GM23248 (cell line): Measurements from ENCODE around the gene RBM15. TPM values are rescaled to one million over a fixed set of nuclear protein-coding genes. Genes with fewer than 3 reads are reported as not detected.

Experiments
- DNase-seq: peaks from one replicate; pipeline ENCODE4 v3.0.0-alpha.2; 2015
- H2AFZ ChIP-seq: fragments of 200-600 bp; sonication (generic); 2 replicates; pipeline ENCODE4 v1.6.1; 2016; ENCODE audit warnings: antibody characterized with exemption
- H3F3A ChIP-seq: fragments of 200-600 bp; sonication (generic); 2 replicates; pipeline ENCODE4 v1.6.1; 2016; ENCODE audit warnings: mild to moderate bottlenecking, antibody characterized with exemption, mixed run types; ENCODE audit not compliant: insufficient read depth
- H3K27ac ChIP-seq: fragments of 200-600 bp; sonication (generic); 2 replicates; pipeline ENCODE4 v1.5.1; 2016; ENCODE audit warnings: mild to moderate bottlenecking
- H3K27me3 ChIP-seq: fragments of 200-600 bp; sonication (generic); replicated peaks from 2 replicates; pipeline ENCODE4 v1.6.1; 2016; ENCODE audit warnings: mild to moderate bottlenecking; ENCODE audit not compliant: insufficient read depth
- H3K36me3 ChIP-seq: fragments of 200-600 bp; sonication (generic); 2 replicates; pipeline ENCODE4 v1.6.1; 2016; ENCODE audit warnings: low read depth, mild to moderate bottlenecking
- H3K4me1 ChIP-seq: fragments of 200-600 bp; sonication (generic); 2 replicates; pipeline ENCODE4 v1.6.1; 2016; ENCODE audit warnings: mild to moderate bottlenecking; ENCODE audit not compliant: insufficient read depth
- H3K4me2 ChIP-seq: fragments of 200-600 bp; sonication (generic); one replicate; pipeline ENCODE4 v1.6.1; 2016; ENCODE audit warnings: mild to moderate bottlenecking; ENCODE audit not compliant: unreplicated experiment
- H3K4me3 ChIP-seq: fragments of 200-600 bp; sonication (generic); 2 replicates; pipeline ENCODE4 v1.5.1; 2016; ENCODE audit warnings: mild to moderate bottlenecking
- H3K79me2 ChIP-seq: fragments of 200-600 bp; sonication (generic); 2 replicates; pipeline ENCODE4 v1.6.1; 2016; ENCODE audit warnings: mild to moderate bottlenecking; ENCODE audit not compliant: insufficient read depth
- H3K9ac ChIP-seq: fragments of 200-600 bp; sonication (generic); 2 replicates; pipeline ENCODE4 v1.6.1; 2016; ENCODE audit warnings: mild to moderate bottlenecking
- H3K9me2 ChIP-seq: fragments of 200-600 bp; sonication (generic); 2 replicates; pipeline ENCODE4 v1.6.1; 2016; ENCODE audit warnings: mixed run types, mild to moderate bottlenecking, moderate library complexity; ENCODE audit not compliant: insufficient read depth
- H3K9me3 ChIP-seq: fragments of 200-600 bp; sonication (generic); one replicate; pipeline ENCODE4 v1.6.1; 2017; ENCODE audit warnings: low read depth
- H4K20me1 ChIP-seq: fragments of 200-600 bp; sonication (generic); 2 replicates; pipeline ENCODE4 v1.6.0; 2016; ENCODE audit not compliant: insufficient read depth
- EZH2 ChIP-seq: fragments of 200-600 bp; sonication (generic); IDR thresholded peaks from 2 replicates; pipeline ENCODE4 v1.6.1; 2018; ENCODE audit warnings: antibody characterized with exemption, mild to moderate bottlenecking; ENCODE audit not compliant: insufficient read depth, poor library complexity, severe bottlenecking
- EZH2phosphoT487 ChIP-seq: fragments of 200-600 bp; sonication (generic); IDR thresholded peaks from 2 replicates; pipeline ENCODE4 v1.6.1; 2018; ENCODE audit warnings: antibody characterized with exemption, moderate library complexity, mild to moderate bottlenecking, low read depth; ENCODE audit not compliant: insufficient read depth
- WGBS, 2 experiments: methylation state at CpG; one replicate each; pipeline ENCODE4 v1.1.6; 2015 to 2017; ENCODE audit warnings: low lambda C conversion rate in 2 of 2, low coverage in 1 of 2; ENCODE audit errors: missing lambda C conversion rate in 2 of 2; 5-methylcytosine and 5-hydroxymethylcytosine counted together
- in situ Hi-C: fragments of 300-500 bp; cut with MboI; formaldehyde crosslinking; loops from 2 replicates; pipeline ENCODE4 v1.15.0; 2020
- polyA plus RNA-seq: library from polyadenylated mRNA; unstranded; fragments of >200 nt; fragmentation: Nextera tagmentation; extraction: Ambion mirVana; gene quantifications from 2 replicates; pipeline ENCODE4 v1.2.1, GENCODE V29; 2016
- total RNA-seq: library from RNA; depleted of rRNA; stranded (reverse); fragments of >200 nt; shearing (Covaris generic); gene quantifications from 2 replicates; pipeline ENCODE4 v1.2.3, GENCODE V29; 2014

The RBM15 gene
- total and polyA plus RNA-seq, 2 experiments from 2014 or later, result 6.4 to 22.5 TPM

DNA sequence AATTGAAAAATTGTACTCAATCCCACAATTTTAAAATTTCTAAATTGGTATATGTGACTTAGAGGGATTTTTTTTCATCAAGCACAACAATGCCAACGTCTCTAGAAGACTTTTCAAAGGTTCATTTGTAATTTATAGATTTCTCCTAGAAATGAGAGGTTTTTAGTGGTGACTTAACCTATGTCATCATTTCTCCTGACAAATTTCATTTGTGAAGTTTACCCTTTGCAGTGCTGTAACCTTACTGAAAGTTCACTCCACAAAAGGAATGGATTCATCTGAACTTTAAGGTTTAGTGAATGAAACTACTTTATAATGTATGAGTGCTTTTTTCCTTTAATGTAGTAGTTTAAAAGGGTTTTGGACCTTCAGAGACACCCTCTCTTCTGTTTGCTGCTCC lies 16.1 kb downstream of the RBM15 start:
- Histone ChIP-seq H3K36me3 (peaks cover 8% of the 10 kb centered on the region), H3K9ac (no peak overlapping the region)
- in situ Hi-C loops, result no loop called here

DNA sequence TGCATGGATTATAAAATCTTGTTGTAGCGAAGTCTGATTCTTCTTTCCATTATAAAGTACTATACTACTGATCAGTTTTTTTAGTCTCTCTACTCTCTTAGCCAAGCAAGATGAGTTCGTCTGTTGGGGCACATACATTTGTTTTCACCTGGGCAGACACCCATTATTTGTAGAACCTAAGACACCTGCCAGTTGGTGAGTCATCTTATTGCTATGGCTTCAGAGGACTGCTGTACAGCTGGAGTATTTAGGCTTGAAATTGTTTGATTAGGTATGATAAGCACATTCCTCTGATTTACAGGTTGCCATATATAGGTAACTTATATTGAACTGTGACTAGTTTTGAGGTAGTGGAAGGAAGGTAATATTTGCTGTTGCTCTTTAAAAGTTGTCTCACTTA lies 17.2 kb downstream of the RBM15 start:
- Histone ChIP-seq H3K27me3 (no peaks in the 10 kb centered on the region), H3K9me3 (no peaks in the 10 kb centered on the region), H3K4me1 (no peaks in the 10 kb centered on the region), H3K4me2 (no peak overlapping the region), H3K36me3 (peaks cover 8% of the 10 kb centered on the region), H4K20me1 (no peaks in the 10 kb centered on the region), H3K4me3 (no peak overlapping the region), H3F3A (no peaks in the 10 kb centered on the region; the same call in 1 of the 2 replicates), H2AFZ (no peak overlapping the region), H3K9ac (no peak overlapping the region), H3K9me2 (no peaks in the 10 kb centered on the region), H3K27ac (no peak overlapping the region), H3K79me2 (peaks cover 98% of the 10 kb centered on the region)
- 96% methylated on average over 2 of the region's 2 CpGs for WGBS, 2 experiments
- DNase-seq, result no peak
- in situ Hi-C loops, result no loop called here
- TF ChIP-seq EZH2 (no peak), EZH2phosphoT487 (no peak)

More for the DNA sequence above, 16.1 kb downstream of the RBM15 start:
- 49 to 52% methylated on average over 1 of the region's 1 CpG for WGBS, 2 experiments
- H4K20me1 ChIP-seq, result no peaks in the 10 kb centered on the region
- H3K9me3 ChIP-seq, result no peaks in the 10 kb centered on the region
- no peak overlapping the region for H3K27ac ChIP-seq
- no peaks in the 10 kb centered on the region for H3K9me2 ChIP-seq
- DNase-seq, result no peak
- no peaks in the 10 kb centered on the region for H3K4me1 ChIP-seq
- H3K4me2 ChIP-seq, result no peak overlapping the region
- H3K79me2 ChIP-seq, result peaks cover 100% of the 10 kb centered on the region
- H3K27me3 ChIP-seq, result no peaks in the 10 kb centered on the region
- TF ChIP-seq EZH2 (no peak), EZH2phosphoT487 (no peak)
- no peak overlapping the region for H2AFZ ChIP-seq
- H3F3A ChIP-seq, result no peaks in the 10 kb centered on the region
- no peak overlapping the region for H3K4me3 ChIP-seq

DNA sequence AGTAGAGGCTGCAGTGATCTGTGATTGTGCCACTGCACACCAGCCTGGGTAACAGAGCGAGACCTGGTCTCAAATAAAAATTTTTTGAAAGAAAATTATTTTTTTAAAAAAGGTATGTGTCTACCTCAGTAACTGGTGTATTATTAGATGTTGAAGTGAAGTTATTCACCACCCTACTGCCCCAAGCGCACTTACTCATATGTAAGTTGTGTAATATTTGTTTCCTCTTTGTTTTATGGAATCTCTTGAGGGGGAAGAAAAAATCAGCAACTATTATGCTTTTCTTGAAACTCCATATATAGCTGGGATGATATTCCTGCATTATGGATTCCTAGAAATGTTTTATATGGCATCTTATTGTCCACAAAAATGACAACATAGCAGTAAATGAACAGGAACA lies 21.3 kb downstream of the RBM15 start:
- H3K79me2 ChIP-seq, result peaks cover 88% of the 10 kb centered on the region
- peaks cover 16% of the 10 kb centered on the region for H3K36me3 ChIP-seq
- no peak overlapping the region for H2AFZ ChIP-seq
- H3F3A ChIP-seq, result peaks cover 4% of the 10 kb centered on the region; the same call in 1 of the 2 replicates
- no peaks in the 10 kb centered on the region for H3K4me1 ChIP-seq
- no peaks in the 10 kb centered on the region for H3K27me3 ChIP-seq
- no peak overlapping the region for H3K27ac ChIP-seq
- no peak for DNase-seq
- no peak overlapping the region for H3K4me3 ChIP-seq
- H3K4me2 ChIP-seq, result no peak overlapping the region
- H4K20me1 ChIP-seq, result no peaks in the 10 kb centered on the region
- WGBS, 2 experiments, result 98 to 99% methylated on average over 2 of the region's 2 CpGs
- no peaks in the 10 kb centered on the region for H3K9me2 ChIP-seq
- TF ChIP-seq EZH2phosphoT487 (no peak), EZH2 (no peak)
- no peaks in the 10 kb centered on the region for H3K9me3 ChIP-seq
- no peak overlapping the region for H3K9ac ChIP-seq
- in situ Hi-C loops, result no loop called here

DNA sequence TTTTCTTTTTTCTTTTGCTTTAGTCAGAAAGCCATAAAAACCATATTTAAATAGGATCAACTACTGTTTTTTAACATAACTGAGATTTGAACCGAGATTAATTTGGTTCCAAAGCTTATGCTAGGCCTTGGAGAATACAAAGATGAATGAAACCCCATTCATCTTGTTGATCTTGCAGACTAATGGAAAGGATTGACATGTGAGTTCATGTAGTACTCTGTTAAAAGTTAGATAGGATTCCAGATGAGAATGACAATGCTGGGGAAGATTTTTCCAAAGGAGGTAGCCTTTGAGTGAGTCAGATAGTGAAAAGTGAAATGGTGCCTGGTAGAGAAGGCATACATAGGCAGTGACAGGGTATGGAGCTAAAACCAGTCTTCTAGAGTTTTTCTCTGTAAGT lies 22.7 kb downstream of the RBM15 start:
- H3K4me1 ChIP-seq, result no peaks in the 10 kb centered on the region
- H3K27ac ChIP-seq, result no peak overlapping the region
- H3K4me2 ChIP-seq, result no peak overlapping the region
- no peak for TF ChIP-seq EZH2phosphoT487
- TF ChIP-seq EZH2, result no peak
- DNase-seq, result no peak
- in situ Hi-C loops, result no loop called here
- H3K9me3 ChIP-seq, result no peaks in the 10 kb centered on the region
- no peaks in the 10 kb centered on the region for H3K9me2 ChIP-seq
- H3K4me3 ChIP-seq, result no peak overlapping the region
- no peaks in the 10 kb centered on the region for H4K20me1 ChIP-seq
- WGBS, 2 experiments, result 93 to 100% methylated on average over 1 of the region's 1 CpG
- peaks cover 8% of the 10 kb centered on the region for H3K36me3 ChIP-seq
- H3F3A ChIP-seq, result peaks cover 4% of the 10 kb centered on the region; the same call in 1 of the 2 replicates
- no peak overlapping the region for H2AFZ ChIP-seq
- H3K9ac ChIP-seq, result no peak overlapping the region
- H3K79me2 ChIP-seq, result peaks cover 86% of the 10 kb centered on the region
- H3K27me3 ChIP-seq, result no peaks in the 10 kb centered on the region

DNA sequence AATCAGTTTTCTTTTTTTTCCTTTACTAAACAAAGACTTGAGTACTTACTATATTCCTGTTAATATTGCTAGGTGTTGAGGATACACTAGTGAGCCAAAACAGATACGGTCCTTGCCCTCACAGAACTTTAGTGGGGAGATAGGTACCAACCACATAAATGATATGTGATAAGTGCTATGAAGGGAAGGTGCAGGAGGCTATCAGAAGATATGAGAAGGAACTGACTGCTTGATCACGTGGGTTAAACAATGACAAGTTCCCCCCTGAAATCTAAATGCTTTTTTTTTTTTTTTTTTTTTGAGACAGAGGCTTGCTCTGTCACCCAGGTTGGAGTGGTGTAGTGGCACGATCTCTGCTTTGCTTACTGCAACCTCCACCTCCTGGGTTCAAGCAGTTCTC lies 25.0 kb downstream of the RBM15 start:
- no peak for DNase-seq
- WGBS, 2 experiments, result 98 to 100% methylated on average over 3 of the region's 3 CpGs
- Histone ChIP-seq H3K27me3 (no peaks in the 10 kb centered on the region), H3F3A (peaks cover 4% of the 10 kb centered on the region; the same call in 1 of the 2 replicates), H2AFZ (no peak overlapping the region), H3K9ac (no peak overlapping the region), H4K20me1 (no peaks in the 10 kb centered on the region), H3K27ac (no peak overlapping the region), H3K4me3 (no peak overlapping the region), H3K79me2 (peaks cover 79% of the 10 kb centered on the region), H3K36me3 (peaks cover 8% of the 10 kb centered on the region; the same call in 1 of the 2 replicates), H3K4me1 (no peaks in the 10 kb centered on the region), H3K4me2 (no peak overlapping the region), H3K9me2 (no peaks in the 10 kb centered on the region), H3K9me3 (no peaks in the 10 kb centered on the region)
- in situ Hi-C loops, result no loop called here
- TF ChIP-seq EZH2phosphoT487 (no peak), EZH2 (no peak)
